Smooth muscle cell (in vitro differentiated cells): ENCODE results near the gene CCZ1. TPM values are rescaled to one million over a fixed set of nuclear protein-coding genes. Genes with fewer than 3 reads are reported as not detected.
"Not testable (repeated sequence)": the region's sequence is repeated elsewhere in the genome, so short reads cannot be mapped to it uniquely, and the experiment has no call there.

ENCODE experiments used
- DNase-seq: peaks from one replicate; lab custom pipeline; 2025; ENCODE audit not compliant: unreplicated experiment; lab: John Stamatoyannopoulos, UW
- H2AFZ ChIP-seq: fragments of 200-600 bp; sonication (generic); 2 replicates; pipeline ENCODE4 v1.6.0; 2016; ENCODE audit warnings: antibody characterized with exemption, low read depth, mild to moderate bottlenecking
- H3F3A ChIP-seq: fragments of 200-600 bp; sonication (generic); 2 replicates; pipeline ENCODE4 v1.6.0; 2017; ENCODE audit warnings: antibody characterized with exemption, low read depth
- H3K27ac ChIP-seq: fragments of 200-600 bp; sonication (generic); 2 replicates; pipeline ENCODE4 v1.5.1; 2016; ENCODE audit warnings: low read depth, mild to moderate bottlenecking
- H3K27me3 ChIP-seq: fragments of 200-600 bp; sonication (generic); 2 replicates; pipeline ENCODE4 v1.6.1; 2016; ENCODE audit warnings: low read depth, mild to moderate bottlenecking
- H3K36me3 ChIP-seq: fragments of 200-600 bp; sonication (generic); 2 replicates; pipeline ENCODE4 v1.5.1; 2016; ENCODE audit warnings: low read depth
- H3K4me1 ChIP-seq: fragments of 200-600 bp; sonication (generic); 2 replicates; pipeline ENCODE4 v1.5.1; 2016; ENCODE audit warnings: low read depth
- H3K4me2 ChIP-seq: fragments of 200-600 bp; sonication (generic); 2 replicates; pipeline ENCODE4 v1.6.0; 2016; ENCODE audit warnings: mild to moderate bottlenecking
- H3K4me3 ChIP-seq: fragments of 200-600 bp; sonication (generic); 2 replicates; pipeline ENCODE4 v1.5.1; 2016; ENCODE audit warnings: mild to moderate bottlenecking
- H3K79me2 ChIP-seq: fragments of 200-600 bp; sonication (generic); 2 replicates; pipeline ENCODE4 v1.6.0; 2016; ENCODE audit warnings: low read depth, mild to moderate bottlenecking
- H3K9ac ChIP-seq: fragments of 200-600 bp; sonication (generic); 2 replicates; pipeline ENCODE4 v1.6.0; 2016; ENCODE audit warnings: low read depth
- H3K9me3 ChIP-seq: fragments of 200-600 bp; sonication (generic); replicated peaks from 2 replicates; pipeline ENCODE4 v1.5.1; 2016; ENCODE audit warnings: low read depth
- H4K20me1 ChIP-seq: fragments of 200-600 bp; sonication (generic); 2 replicates; pipeline ENCODE4 v1.6.0; 2016; ENCODE audit warnings: low read depth
- WGBS: methylation state at CpG from one replicate; pipeline ENCODE4 v1.1.7; 2016; ENCODE audit warnings: low lambda C conversion rate; 5-methylcytosine and 5-hydroxymethylcytosine counted together
- polyA plus RNA-seq: library from polyadenylated mRNA; unstranded; fragments of >200 nt; fragmentation: Nextera tagmentation; extraction: Ambion mirVana; gene quantifications from 2 replicates; pipeline ENCODE4 v1.2.1, GENCODE V29; 2016
- total RNA-seq: library from RNA; depleted of rRNA; stranded (reverse); fragments of >200 nt; gene quantifications from 2 replicates; pipeline ENCODE4 v1.2.3, GENCODE V29; 2014

CCZ1 gene
- total and polyA plus RNA-seq, 2 experiments from 2014 or later, result 102 to 104 TPM

- not testable (repeated sequence) for H2AFZ ChIP-seq, H3K9me3 ChIP-seq, H3K4me1 ChIP-seq, H3K4me2 ChIP-seq, H3K27ac ChIP-seq, H3K4me3 ChIP-seq, H4K20me1 ChIP-seq, H3K36me3 ChIP-seq, DNase-seq, H3K27me3 ChIP-seq, H3K79me2 ChIP-seq, H3F3A ChIP-seq, H3K9ac ChIP-seq
- no CpG with 5 or more reads among the region's 13 CpGs for WGBS
Observed at GRCh38 chr7:5926263-5926870, 27.8 kb downstream of the CCZ1 start.

GRCh38 chr7:5930290-5930689, 31.8 kb downstream of the CCZ1 start:
- H3K9me3 ChIP-seq, H3K4me1 ChIP-seq, H3K27me3 ChIP-seq, H3K9ac ChIP-seq, H4K20me1 ChIP-seq, H3F3A ChIP-seq, H2AFZ ChIP-seq, DNase-seq, H3K4me2 ChIP-seq, H3K79me2 ChIP-seq, H3K27ac ChIP-seq, H3K36me3 ChIP-seq, H3K4me3 ChIP-seq: not testable (repeated sequence)
- no CpG with 5 or more reads among the region's 10 CpGs for WGBS

- H3K79me2 ChIP-seq, H3K27ac ChIP-seq, H3K4me2 ChIP-seq, H3K27me3 ChIP-seq, H4K20me1 ChIP-seq, H3K9me3 ChIP-seq, H3K4me1 ChIP-seq, DNase-seq, H3F3A ChIP-seq, H2AFZ ChIP-seq, H3K9ac ChIP-seq, H3K4me3 ChIP-seq, H3K36me3 ChIP-seq: not testable (repeated sequence)
- 97% methylated on average over 14 of the region's 14 CpGs for WGBS
Observed at GRCh38 chr7:5931250-5931649, 32.7 kb downstream of the CCZ1 start.

GRCh38 chr7:5931905-5932644, 33.5 kb downstream of the CCZ1 start:
- not testable (repeated sequence) for H3K9me3 ChIP-seq, H3K4me2 ChIP-seq, H3K79me2 ChIP-seq, H3K4me3 ChIP-seq, H4K20me1 ChIP-seq, DNase-seq, H3K27me3 ChIP-seq, H3K4me1 ChIP-seq, H3K27ac ChIP-seq, H3K9ac ChIP-seq, H3K36me3 ChIP-seq, H3F3A ChIP-seq, H2AFZ ChIP-seq
- 53% methylated on average over 4 of the region's 13 CpGs for WGBS

- H3K27ac ChIP-seq, DNase-seq, H3K36me3 ChIP-seq: not testable (repeated sequence)
Observed at GRCh38 chr7:5934945-5935450, 36.5 kb downstream of the CCZ1 start.

GRCh38 chr7:5963205-5963604, 64.7 kb downstream of the CCZ1 start:
- DNase-seq, H2AFZ ChIP-seq, H3K4me1 ChIP-seq, H3K9me3 ChIP-seq, H4K20me1 ChIP-seq, H3K4me3 ChIP-seq, H3K79me2 ChIP-seq, H3K4me2 ChIP-seq, H3K27me3 ChIP-seq, H3K27ac ChIP-seq, H3K36me3 ChIP-seq, H3K9ac ChIP-seq, H3F3A ChIP-seq: not testable (repeated sequence)
- no CpG with 5 or more reads among the region's 13 CpGs for WGBS

More at GRCh38 chr7:5934945-5935450, 36.5 kb downstream of the CCZ1 start:
- not testable (repeated sequence) for H3F3A ChIP-seq, H4K20me1 ChIP-seq, H3K4me2 ChIP-seq, H3K4me1 ChIP-seq, H3K27me3 ChIP-seq, H3K9ac ChIP-seq, H3K4me3 ChIP-seq, H3K9me3 ChIP-seq, H3K79me2 ChIP-seq, H2AFZ ChIP-seq
- no CpG with 5 or more reads among the region's 17 CpGs for WGBS

- H2AFZ ChIP-seq, H4K20me1 ChIP-seq, H3K4me3 ChIP-seq, DNase-seq, H3K9ac ChIP-seq, H3K27ac ChIP-seq, H3K36me3 ChIP-seq, H3K79me2 ChIP-seq, H3K4me2 ChIP-seq, H3K9me3 ChIP-seq, H3F3A ChIP-seq, H3K4me1 ChIP-seq, H3K27me3 ChIP-seq: not testable (repeated sequence)
- WGBS, result 75% methylated on average over 5 of the region's 7 CpGs
Observed at GRCh38 chr7:5963810-5964209, 65.3 kb downstream of the CCZ1 start.

- H3F3A ChIP-seq, H3K27me3 ChIP-seq, H3K4me1 ChIP-seq, H3K9ac ChIP-seq, H3K36me3 ChIP-seq, H3K27ac ChIP-seq, DNase-seq, H3K9me3 ChIP-seq, H3K4me3 ChIP-seq, H3K79me2 ChIP-seq, H4K20me1 ChIP-seq, H2AFZ ChIP-seq: not testable (repeated sequence)
- 6% methylated on average over 30 of the region's 43 CpGs for WGBS
- peak within 1 kb of the TSS; percentile 73 for H3K4me2 ChIP-seq
Observed at GRCh38 chr7:5970347-5970911, 71.9 kb downstream of the CCZ1 start, which contains the start of gene RSPH10B. RSPH10B (minus strand) TSS chr7:5970689; CDS start chr7:5967116, 3,573 bp downstream.
